Skin epidermis (tissue), 12 donors: ENCODE measurements around the gene REM2.

Experiments
- H3K27ac ChIP-seq, 21 experiments: fragments of 200-600 bp; sonication (generic) in 11 of 21; one replicate each; pipeline ENCODE4 v1.5.0; 2020; ENCODE audit warnings: mild to moderate bottlenecking in 3 of 21, inconsistent platforms in 2 of 21, moderate library complexity in 2 of 21
- H3K4me3 ChIP-seq, 7 experiments: fragments of 200-600 bp; sonication (generic) in 2 of 7; one replicate each; pipeline ENCODE4 v1.5.0; 2020; ENCODE audit warnings: inconsistent platforms in 2 of 7, mild to moderate bottlenecking in 2 of 7, moderate library complexity in 1 of 7

Gene REM2

DNA sequence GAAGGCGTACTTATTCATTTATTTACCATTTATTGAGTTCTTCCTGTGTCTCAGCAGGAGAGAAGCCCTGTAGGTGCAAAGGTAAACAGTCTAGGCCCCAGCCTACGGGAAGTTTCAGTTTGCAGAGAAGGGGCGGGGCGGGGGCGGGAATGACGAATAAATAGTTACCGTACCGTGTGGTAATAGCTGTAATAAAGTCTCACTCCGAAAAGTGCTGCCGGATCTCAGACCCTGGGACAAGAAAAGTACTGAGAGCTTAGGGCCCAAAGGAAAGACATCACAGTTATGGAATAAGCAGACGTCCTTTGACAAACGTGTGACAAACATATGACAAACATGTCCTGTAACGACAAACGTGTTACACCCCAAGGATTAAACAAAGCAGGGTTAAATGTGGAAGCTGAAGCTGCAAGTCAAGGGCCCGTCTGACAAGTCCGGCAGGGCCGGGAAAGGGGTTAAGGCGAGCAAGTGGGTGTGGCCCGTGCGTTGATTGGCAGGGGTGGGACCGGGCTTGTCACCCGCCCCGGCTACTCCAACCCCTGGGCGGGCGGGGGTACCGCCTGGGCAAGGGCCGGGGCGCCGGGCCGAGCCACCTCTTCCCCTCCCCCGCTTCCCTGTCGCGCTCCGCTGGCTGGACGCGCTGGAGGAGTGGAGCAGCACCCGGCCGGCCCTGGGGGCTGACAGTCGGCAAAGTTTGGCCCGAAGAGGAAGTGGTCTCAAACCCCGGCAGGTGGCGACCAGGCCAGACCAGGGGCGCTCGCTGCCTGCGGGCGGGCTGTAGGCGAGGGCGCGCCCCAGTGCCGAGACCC is 11.6 kb upstream of the REM2 start, which contains the start of gene LRP10:
Gene LRP10 (plus strand): TSS at position 517 of the 809 bp plus-strand sequence. CDS start 564 bp downstream, outside the sequence.
- peak within 1 kb of the TSS; percentile 92 to 99 (median 98) for H3K27ac ChIP-seq
- peak within 1 kb of the TSS; percentile 62 to 97 (median 88) for H3K4me3 ChIP-seq

DNA sequence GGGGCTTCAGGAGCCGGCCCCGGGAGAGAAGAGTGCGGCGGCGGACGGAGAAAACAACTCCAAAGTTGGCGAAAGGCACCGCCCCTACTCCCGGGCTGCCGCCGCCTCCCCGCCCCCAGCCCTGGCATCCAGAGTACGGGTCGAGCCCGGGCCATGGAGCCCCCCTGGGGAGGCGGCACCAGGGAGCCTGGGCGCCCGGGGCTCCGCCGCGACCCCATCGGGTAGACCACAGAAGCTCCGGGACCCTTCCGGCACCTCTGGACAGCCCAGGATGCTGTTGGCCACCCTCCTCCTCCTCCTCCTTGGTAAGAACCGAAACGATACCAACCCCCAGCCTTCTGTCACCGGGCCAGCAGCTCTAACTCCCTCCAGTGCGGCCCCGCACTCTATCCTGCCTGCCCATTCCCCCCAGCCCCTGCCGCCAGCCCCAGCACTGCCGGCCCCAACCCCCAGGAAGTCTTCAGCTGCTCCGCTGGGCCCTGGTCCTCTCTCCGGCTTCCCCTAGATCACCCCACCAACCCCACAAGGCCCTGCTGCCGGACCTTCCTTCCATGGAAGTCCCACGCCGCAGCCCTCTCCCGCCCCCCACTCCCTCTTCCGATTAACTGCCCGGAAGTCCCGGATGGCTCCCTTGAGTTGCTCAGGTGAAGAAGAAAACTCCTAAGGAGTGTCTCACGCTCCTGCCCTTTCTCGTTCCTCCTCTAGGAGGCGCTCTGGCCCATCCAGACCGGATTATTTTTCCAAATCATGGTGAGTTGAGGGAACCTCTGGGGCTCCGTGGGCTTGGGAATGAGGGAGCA is 10.8 kb upstream of the REM2 start:
- Histone ChIP-seq H3K4me3 (peak overlapping the region; percentile 62 to 97 (median 88)), H3K27ac (peak overlapping the region; percentile 92 to 99 (median 98))

DNA sequence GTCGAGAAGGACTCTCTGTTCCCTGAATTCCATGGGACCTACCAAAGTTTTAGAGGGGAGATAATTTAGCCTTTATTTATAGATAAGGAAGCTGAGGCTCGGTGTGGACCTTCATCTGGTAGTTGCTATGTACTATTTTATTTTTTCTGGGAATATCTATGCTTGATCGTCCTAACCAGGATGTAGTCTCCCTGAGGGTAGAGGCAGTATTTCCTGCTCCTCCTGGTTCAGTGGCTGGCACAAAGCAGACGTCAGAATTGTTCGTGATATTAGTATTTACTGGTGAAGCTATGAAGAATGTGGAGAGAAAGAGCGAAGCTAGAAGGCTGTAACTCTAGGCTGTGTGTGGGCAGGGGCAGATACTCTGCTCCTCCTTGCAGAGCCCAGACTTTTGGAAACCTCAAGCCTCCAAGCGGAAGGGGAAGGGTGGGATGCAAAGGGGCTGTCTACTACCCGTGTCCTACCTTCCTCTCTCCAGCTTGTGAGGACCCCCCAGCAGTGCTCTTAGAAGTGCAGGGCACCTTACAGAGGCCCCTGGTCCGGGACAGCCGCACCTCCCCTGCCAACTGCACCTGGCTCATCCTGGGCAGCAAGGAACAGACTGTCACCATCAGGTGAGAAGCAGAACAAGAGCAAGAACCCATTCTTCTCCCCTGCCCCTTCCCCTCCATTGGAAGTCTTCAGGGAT is 10.0 kb upstream of the REM2 start:
- Histone ChIP-seq H3K4me3 (peak overlapping the region; percentile 62 to 97 (median 88)), H3K27ac (peak overlapping the region in 20 of 21 experiments; percentile 92 to 99 (median 98))

DNA sequence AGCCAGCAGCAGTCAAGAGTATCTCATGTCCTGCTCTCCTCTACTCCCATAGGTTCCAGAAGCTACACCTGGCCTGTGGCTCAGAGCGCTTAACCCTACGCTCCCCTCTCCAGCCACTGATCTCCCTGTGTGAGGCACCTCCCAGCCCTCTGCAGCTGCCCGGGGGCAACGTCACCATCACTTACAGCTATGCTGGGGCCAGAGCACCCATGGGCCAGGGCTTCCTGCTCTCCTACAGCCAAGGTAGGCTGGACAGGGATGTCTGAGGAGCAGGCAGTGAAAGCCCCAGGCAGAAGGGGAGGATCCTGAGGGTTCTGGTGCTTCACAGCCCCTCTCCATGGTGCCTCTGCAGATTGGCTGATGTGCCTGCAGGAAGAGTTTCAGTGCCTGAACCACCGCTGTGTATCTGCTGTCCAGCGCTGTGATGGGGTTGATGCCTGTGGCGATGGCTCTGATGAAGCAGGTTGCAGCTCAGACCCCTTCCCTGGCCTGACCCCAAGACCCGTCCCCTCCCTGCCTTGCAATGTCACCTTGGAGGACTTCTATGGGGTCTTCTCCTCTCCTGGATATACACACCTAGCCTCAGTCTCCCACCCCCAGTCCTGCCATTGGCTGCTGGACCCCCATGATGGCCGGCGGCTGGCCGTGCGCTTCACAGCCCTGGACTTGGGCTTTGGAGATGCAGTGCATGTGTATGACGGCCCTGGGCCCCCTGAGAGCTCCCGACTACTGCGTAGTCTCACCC is 7.8 kb upstream of the REM2 start:
- H3K27ac ChIP-seq = no peak overlapping the region
- H3K4me3 ChIP-seq = no peak overlapping the region

DNA sequence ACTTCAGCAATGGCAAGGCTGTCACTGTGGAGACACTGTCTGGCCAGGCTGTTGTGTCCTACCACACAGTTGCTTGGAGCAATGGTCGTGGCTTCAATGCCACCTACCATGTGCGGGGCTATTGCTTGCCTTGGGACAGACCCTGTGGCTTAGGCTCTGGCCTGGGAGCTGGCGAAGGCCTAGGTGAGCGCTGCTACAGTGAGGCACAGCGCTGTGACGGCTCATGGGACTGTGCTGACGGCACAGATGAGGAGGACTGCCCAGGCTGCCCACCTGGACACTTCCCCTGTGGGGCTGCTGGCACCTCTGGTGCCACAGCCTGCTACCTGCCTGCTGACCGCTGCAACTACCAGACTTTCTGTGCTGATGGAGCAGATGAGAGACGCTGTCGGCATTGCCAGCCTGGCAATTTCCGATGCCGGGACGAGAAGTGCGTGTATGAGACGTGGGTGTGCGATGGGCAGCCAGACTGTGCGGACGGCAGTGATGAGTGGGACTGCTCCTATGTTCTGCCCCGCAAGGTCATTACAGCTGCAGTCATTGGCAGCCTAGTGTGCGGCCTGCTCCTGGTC is 7.2 kb upstream of the REM2 start:
- no peak overlapping the region for H3K27ac ChIP-seq

DNA sequence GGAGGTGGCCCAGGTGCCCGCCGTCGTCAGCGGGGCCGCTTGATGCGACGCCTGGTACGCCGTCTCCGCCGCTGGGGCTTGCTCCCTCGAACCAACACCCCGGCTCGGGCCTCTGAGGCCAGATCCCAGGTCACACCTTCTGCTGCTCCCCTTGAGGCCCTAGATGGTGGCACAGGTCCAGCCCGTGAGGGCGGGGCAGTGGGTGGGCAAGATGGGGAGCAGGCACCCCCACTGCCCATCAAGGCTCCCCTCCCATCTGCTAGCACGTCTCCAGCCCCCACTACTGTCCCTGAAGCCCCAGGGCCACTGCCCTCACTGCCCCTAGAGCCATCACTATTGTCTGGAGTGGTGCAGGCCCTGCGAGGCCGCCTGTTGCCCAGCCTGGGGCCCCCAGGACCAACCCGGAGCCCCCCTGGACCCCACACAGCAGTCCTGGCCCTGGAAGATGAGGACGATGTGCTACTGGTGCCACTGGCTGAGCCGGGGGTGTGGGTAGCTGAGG is 6.0 kb upstream of the REM2 start:
- Histone ChIP-seq H3K27ac (no peak overlapping the region), H3K4me3 (no peak overlapping the region)

More for the DNA sequence above, 7.2 kb upstream of the REM2 start:
- H3K4me3 ChIP-seq = no peak overlapping the region

DNA sequence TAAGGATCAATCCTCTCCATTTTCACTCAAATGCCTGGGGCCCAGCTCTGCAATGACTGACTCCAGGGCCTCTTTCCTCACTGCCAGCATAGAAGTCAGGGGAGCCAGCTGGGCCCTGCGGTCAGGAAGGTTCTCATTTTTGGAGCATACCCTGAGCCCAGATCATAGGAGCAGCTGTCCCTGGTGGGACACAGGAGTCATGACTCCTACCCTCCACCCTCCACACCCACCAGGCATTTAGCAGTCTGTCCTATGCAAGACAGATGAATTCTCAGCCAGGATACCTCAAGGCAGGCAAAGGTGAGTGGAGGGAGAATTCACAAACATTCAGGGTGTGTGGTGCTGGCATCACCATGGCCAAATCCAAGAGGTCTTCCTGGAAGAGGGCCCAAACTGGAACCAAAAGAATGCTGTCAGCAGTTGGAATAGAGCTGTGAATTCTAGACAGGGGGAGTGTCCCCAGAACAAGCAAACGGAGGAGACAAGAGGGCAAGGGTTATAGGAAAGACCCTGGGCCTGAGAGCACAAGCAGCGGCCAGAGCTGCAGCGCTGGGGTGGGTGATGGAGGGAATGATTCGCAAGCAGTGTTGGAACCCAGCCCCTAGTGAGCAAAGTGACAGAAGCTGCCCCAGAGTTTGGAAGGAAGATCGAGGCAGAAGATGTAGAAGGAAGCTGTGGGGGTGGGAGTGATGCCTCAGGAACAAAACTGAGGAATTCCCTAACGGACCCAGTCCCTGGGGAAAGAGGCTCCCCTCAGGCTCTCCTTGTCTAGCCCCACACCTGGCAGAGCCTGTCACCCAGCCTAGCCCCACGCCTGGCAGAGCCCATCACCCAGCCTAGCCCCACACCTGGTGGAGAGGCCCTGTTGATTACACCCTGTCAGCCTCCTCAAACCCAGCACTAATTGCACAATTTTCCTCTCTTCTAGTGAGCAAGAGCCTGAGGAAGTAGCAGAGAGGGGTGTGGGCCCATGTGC is 4.5 kb upstream of the REM2 start:
- Histone ChIP-seq H3K4me3 (no peak overlapping the region), H3K27ac (no peak overlapping the region)

DNA sequence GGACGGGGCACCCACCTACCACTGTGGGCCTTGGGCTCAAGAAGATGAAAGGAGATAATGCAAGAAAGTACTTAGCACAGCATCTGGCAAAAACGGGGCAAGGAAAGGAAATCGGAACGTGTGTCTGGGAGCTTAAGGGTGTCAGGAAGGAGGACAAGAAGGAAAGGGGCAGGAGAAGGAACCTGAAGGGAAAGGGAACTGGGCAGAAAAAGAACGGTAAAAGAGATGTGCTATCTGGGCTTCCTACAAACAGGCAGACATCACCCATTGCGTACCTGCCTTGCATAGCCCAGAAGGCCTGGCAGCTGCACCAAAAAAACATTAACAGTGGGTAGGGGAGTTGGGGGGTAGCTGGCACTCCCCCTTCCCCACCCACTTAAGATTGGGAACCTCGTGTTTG is 958 bp upstream of the REM2 start:
- Histone ChIP-seq H3K27ac (peak overlapping the region in 1 of 21 experiments; percentile 14), H3K4me3 (no peak overlapping the region)

DNA sequence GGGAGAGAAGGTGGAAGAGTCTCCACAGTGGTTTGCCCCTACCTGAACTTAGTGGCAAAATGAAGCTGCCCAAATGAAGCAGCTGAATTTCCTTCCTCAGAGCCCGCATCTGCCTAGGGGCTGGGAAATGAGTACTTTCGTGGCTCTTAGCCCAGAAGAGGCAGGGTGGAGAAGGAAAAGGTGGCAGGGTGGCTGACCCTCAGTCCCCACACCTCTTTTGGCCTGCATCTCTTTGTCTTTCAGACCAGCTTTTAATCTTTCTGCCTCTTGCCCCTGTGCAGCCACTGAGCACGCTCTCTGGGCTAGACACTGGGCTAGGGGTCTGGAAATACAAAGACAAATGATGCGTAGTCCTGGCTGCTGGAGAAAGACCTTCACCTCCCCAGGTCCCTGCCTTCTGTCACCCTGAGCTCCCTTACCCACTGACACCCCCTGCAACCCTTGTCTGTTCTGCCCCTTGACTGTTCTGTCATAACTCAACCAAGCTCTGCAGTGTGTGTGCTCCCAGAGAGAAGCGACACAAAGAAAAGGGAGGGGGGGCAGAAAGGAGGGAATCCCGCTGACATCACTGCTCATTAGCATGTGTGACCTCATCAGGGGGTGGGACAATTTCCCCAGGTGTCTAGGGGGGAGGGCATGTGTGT is 371 bp upstream of the REM2 start:
- Histone ChIP-seq H3K4me3 (no peak overlapping the region), H3K27ac (peak overlapping the region in 1 of 21 experiments; percentile 14)

DNA sequence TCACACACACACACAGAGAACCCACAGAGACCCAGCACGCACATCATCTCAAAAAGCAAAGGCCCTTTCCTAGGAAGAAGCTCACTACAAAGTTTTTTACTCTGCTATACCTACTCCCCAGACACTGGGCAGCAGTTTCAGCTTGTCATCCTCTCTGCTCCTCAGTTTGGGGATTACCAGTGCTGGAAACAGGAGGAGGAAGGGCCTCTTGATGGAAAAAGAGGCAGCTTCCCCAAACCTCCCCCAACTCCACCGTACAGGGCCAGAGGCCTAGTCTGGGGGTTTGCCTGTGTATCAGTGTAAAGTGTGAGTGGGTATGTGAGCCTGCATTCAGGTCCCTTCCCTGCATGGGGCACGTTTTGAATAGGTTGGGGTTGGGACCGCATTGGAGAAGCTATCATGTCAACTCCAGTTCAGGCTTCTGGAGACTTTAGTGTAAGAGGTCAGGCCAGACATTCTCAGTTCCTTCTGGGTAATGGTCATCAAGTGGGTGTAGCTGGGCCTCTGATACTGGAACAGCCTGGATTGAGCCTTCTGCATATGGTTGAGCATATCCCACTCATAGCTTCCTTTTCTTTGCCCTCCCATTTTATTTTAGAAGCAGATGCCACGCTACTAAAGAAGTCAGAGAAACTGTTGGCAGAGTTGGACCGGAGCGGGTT is 1.2 kb downstream of the REM2 start:
- no peak overlapping the region for H3K27ac ChIP-seq
- no peak overlapping the region for H3K4me3 ChIP-seq

DNA sequence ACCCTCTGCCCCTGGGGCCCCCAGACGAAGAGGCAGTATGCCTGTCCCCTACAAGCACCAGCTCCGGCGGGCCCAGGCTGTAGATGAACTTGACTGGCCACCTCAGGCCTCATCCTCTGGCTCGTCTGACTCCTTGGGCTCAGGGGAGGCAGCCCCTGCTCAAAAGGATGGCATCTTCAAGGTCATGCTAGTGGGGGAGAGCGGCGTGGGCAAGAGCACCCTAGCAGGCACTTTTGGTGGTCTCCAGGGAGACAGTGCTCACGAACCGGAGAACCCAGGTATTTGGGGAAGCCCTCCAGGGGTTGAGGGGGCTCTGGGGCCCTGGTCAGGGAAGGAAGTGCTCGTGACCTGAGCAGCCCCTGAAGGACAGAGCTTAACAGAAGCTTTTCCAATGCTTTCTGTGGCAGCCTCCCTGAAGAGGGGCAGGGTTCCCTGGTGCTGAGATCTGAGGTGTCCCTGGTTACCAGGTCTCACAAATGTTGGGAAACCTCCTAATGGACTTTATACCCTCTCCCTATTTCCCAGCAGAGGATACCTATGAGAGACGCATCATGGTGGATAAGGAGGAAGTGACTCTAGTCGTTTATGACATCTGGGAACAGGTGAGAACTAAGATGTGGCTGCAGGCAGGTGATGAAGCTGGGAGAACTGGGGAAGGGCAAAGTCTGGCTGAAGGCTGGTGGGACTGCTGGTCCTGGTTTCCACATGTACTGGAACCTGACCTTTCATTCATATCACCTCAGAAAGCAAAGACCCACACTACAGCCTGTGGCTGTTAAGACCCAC is 1.9 kb downstream of the REM2 start:
- H3K4me3 ChIP-seq = no peak overlapping the region
- H3K27ac ChIP-seq = no peak overlapping the region

DNA sequence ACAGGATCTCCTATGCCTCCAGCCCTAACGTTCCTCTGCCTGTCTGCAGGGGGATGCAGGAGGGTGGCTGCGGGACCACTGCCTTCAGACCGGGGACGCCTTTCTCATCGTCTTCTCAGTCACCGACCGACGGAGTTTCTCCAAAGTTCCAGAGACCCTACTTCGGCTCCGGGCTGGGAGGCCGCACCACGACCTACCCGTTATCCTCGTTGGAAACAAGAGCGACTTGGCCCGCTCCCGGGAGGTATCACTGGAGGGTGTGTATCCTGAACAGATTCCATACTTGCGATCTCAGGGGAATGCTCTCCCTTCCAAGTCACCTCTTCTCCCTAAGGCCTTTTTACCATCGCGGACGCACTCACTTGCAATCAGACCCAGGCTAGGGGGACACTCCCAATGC is 3.0 kb downstream of the REM2 start:
- H3K4me3 ChIP-seq = peak overlapping the region in 2 of 7 experiments; percentile 37 to 50
- H3K27ac ChIP-seq = peak overlapping the region in 5 of 21 experiments; percentile 61 to 84 (median 72)

DNA sequence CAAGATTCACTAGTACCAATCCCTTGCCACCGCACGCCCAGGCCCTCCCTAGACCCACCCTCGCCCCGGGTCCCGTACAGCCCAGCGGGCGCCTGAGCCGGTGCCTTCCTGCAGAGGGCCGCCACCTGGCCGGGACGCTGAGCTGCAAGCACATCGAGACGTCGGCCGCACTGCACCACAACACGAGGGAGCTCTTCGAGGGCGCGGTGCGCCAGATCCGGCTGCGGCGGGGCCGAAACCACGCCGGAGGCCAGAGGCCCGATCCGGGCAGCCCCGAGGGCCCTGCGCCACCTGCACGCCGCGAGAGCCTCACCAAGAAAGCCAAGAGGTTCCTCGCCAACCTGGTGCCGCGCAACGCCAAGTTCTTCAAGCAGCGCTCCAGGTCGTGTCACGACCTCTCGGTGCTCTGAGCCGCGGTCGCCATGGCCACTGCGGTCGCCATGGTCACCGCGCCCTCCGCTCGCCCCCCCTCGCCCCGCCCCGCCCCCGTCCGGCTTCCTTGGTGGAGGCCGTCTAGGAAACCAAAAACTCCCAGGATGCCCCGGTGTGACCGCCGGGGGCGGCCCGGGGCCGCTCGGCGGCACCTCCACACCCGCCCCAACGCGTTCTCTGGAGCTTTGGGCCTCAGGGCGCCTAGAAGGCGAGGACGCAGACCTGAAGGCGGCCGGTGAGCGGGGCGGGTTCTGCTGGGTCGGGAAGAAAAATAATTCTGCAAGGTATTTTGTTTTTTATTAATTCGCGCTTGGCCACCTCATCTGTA is 3.7 kb downstream of the REM2 start:
- H3K4me3 ChIP-seq = peak overlapping the region; percentile 22 to 55 (median 38)
- H3K27ac ChIP-seq = peak overlapping the region in 19 of 21 experiments; percentile 33 to 87 (median 66)

DNA sequence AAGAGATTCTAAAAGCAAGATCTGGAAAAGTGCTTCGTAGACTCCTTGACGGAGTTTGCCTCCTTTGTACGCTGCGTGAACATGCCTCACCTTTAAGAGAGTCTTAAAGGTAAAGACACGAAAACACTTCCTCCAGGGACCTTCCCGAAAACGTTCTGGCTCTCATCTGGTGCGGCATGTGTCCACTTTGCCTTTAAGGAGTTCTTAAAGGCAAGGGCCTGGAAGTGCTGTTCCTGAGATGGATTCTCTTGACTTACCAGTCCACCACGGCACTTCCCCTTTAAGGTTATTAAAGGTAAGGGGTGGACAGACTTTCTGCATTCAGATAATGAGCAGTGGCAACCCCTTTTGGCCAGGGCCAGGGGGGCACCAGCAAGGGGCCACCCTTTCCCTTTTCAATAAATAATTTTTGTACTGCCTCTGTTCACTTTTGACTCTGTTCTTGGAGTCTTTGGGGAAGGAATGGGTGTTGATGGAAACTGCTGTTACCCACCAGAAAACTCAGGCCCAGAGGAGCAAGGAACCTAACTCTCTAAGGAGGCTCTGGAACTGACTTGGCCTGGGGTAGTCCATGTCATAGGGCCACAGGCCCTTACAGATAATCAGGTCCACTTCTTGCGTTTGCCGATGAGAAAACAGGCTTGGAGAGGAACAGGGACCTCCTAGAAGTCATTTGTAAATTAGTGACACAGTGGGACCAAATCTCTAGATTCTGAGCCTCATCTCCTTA is 4.4 kb downstream of the REM2 start:
- Histone ChIP-seq H3K4me3 (peak overlapping the region; percentile 22 to 55 (median 38)), H3K27ac (peak overlapping the region in 19 of 21 experiments; percentile 33 to 87 (median 66))
